ENCODE measurements around the gene SLC8A1.

Gene SLC8A1

GRCh38 chr2:40273734-40274182 is 178.1 kb downstream of the SLC8A1 start:
- no peak for DNase-seq (ENCODE audit: low read depth in 2 of 2)

GRCh38 chr2:40271094-40271493 is 180.8 kb downstream of the SLC8A1 start:
- no peak for DNase-seq (ENCODE audit: low read depth in 2 of 2)

- no peak for DNase-seq (ENCODE audit: low read depth in 2 of 2)
These were observed 181.5 kb downstream of the SLC8A1 start for GRCh38 chr2:40270372-40270771.

- DNase-seq (ENCODE audit: low read depth in 2 of 2): no peak
These were observed 183.3 kb downstream of the SLC8A1 start for GRCh38 chr2:40268566-40268965.

GRCh38 chr2:40266201-40266600 is 185.7 kb downstream of the SLC8A1 start:
- no peak for DNase-seq (ENCODE audit: low read depth in 2 of 2)

- no peak for DNase-seq (ENCODE audit: low read depth in 2 of 2)
These were observed 186.3 kb downstream of the SLC8A1 start for GRCh38 chr2:40265602-40266001.

GRCh38 chr2:40261042-40261441 is 190.8 kb downstream of the SLC8A1 start:
- no peak for DNase-seq (ENCODE audit: low read depth in 2 of 2)

- DNase-seq (ENCODE audit: low read depth in 2 of 2): no peak
These were observed 191.5 kb downstream of the SLC8A1 start for GRCh38 chr2:40260437-40260836.

- DNase-seq (ENCODE audit: low read depth in 2 of 2): no peak
These were observed 192.0 kb downstream of the SLC8A1 start for GRCh38 chr2:40259900-40260299.

GRCh38 chr2:40258135-40258457 is 193.8 kb downstream of the SLC8A1 start:
- DNase-seq (ENCODE audit: low read depth in 2 of 2): no peak

- no peak for DNase-seq (ENCODE audit: low read depth in 2 of 2)
These were observed 194.4 kb downstream of the SLC8A1 start for GRCh38 chr2:40257340-40258134.

- no peak for DNase-seq (ENCODE audit: low read depth in 2 of 2)
These were observed 195.2 kb downstream of the SLC8A1 start for GRCh38 chr2:40256649-40257048.

- no peak for DNase-seq (ENCODE audit: low read depth in 2 of 2)
These were observed 195.9 kb downstream of the SLC8A1 start for GRCh38 chr2:40256008-40256407.

- DNase-seq (ENCODE audit: low read depth in 2 of 2): no peak
These were observed 196.8 kb downstream of the SLC8A1 start for GRCh38 chr2:40255103-40255502.

GRCh38 chr2:40254611-40255010 is 197.3 kb downstream of the SLC8A1 start:
- DNase-seq (ENCODE audit: low read depth in 2 of 2): no peak

- no peak for DNase-seq (ENCODE audit: low read depth in 2 of 2)
These were observed 200.8 kb downstream of the SLC8A1 start for GRCh38 chr2:40251137-40251536.

GRCh38 chr2:40249577-40249976 is 202.3 kb downstream of the SLC8A1 start:
- no peak for DNase-seq (ENCODE audit: low read depth in 2 of 2)

GRCh38 chr2:40248294-40248693 is 203.6 kb downstream of the SLC8A1 start:
- DNase-seq (ENCODE audit: low read depth in 2 of 2): no peak

GRCh38 chr2:40244675-40245074 is 207.2 kb downstream of the SLC8A1 start:
- DNase-seq (ENCODE audit: low read depth in 2 of 2): no peak

GRCh38 chr2:40244251-40244650 is 207.6 kb downstream of the SLC8A1 start:
- DNase-seq (ENCODE audit: low read depth in 2 of 2): no peak

- DNase-seq (ENCODE audit: low read depth in 2 of 2): no peak
These were observed 208.2 kb downstream of the SLC8A1 start for GRCh38 chr2:40243581-40244187.

GRCh38 chr2:40242315-40242714 is 209.6 kb downstream of the SLC8A1 start:
- no peak for DNase-seq (ENCODE audit: low read depth in 2 of 2)

- DNase-seq (ENCODE audit: low read depth in 2 of 2): no peak
These were observed 211.8 kb downstream of the SLC8A1 start for GRCh38 chr2:40240070-40240469.
